ENCODE results near the gene MED13L.
A peak's percentile ranks its signal among the peaks of the same experiment; 100 is the strongest.

MED13L gene

GRCh38 chr12:116297224-116297834 lies 19.8 kb upstream of the MED13L start:
- Histone ChIP-seq H3K4ac (ENCODE audit: low read depth, low read length) (no peak overlapping the region), H3K27ac (ENCODE audit: low read depth, low read length) (no peak overlapping the region), H3K79me2 (ENCODE audit: control insufficient read depth, insufficient read depth, low read length) (no peaks in the 10 kb centered on the region), H3K4me3 (ENCODE audit: low read length) (no peak overlapping the region), H4K5ac (ENCODE audit: low read length) (no peak overlapping the region), H2BK5ac (ENCODE audit: low read length) (no peak overlapping the region), H3K4me1 (ENCODE audit: control insufficient read depth, low read depth, low read length) (peaks cover 4% of the 10 kb centered on the region), H2AK5ac (ENCODE audit: low read length) (no peak overlapping the region), H3K79me1 (ENCODE audit: low read length) (no peaks in the 10 kb centered on the region), H3K36me3 (ENCODE audit: control insufficient read depth, insufficient read depth, low read length) (no peaks in the 10 kb centered on the region), H3K56ac (ENCODE audit: low read length) (no peak overlapping the region), H2BK15ac (replicated peaks; ENCODE audit: low read depth) (no peak overlapping the region), H2BK120ac (ENCODE audit: low read depth, low read length) (no peak overlapping the region), H3K4me2 (ENCODE audit: low read length) (no peak overlapping the region), H3K23ac (ENCODE audit: low read length) (no peak overlapping the region), H3K27me3 (ENCODE audit: insufficient read depth, low read length, poor library complexity) (no peaks in the 10 kb centered on the region), H3K18ac (ENCODE audit: low read length) (no peak overlapping the region), H3K9ac (ENCODE audit: low read length) (no peak overlapping the region), H4K8ac (ENCODE audit: low read depth, low read length) (no peak overlapping the region)
- no CpG with 5 or more reads among the region's 3 CpGs for WGBS (ENCODE audit: extremely low coverage, insufficient coverage, low lambda C conversion rate)
- DNase-seq = no peak

GRCh38 chr12:116295327-116296263 lies 18.1 kb upstream of the MED13L start:
- Histone ChIP-seq H2BK120ac (ENCODE audit: low read depth, low read length) (no peak overlapping the region), H2BK5ac (ENCODE audit: low read length) (no peak overlapping the region), H3K4me1 (ENCODE audit: control insufficient read depth, low read depth, low read length) (peaks cover 4% of the 10 kb centered on the region), H3K79me1 (ENCODE audit: low read length) (no peaks in the 10 kb centered on the region), H3K4me3 (ENCODE audit: low read length) (no peak overlapping the region), H3K9ac (ENCODE audit: low read length) (no peak overlapping the region), H4K5ac (ENCODE audit: low read length) (no peak overlapping the region), H4K8ac (ENCODE audit: low read depth, low read length) (no peak overlapping the region), H2AK5ac (ENCODE audit: low read length) (no peak overlapping the region), H3K27me3 (ENCODE audit: insufficient read depth, low read length, poor library complexity) (no peaks in the 10 kb centered on the region), H2BK15ac (replicated peaks; ENCODE audit: low read depth) (no peak overlapping the region), H3K56ac (ENCODE audit: low read length) (no peak overlapping the region), H3K36me3 (ENCODE audit: control insufficient read depth, insufficient read depth, low read length) (no peaks in the 10 kb centered on the region), H3K18ac (ENCODE audit: low read length) (no peak overlapping the region), H3K27ac (ENCODE audit: low read depth, low read length) (no peak overlapping the region), H3K4me2 (ENCODE audit: low read length) (no peak overlapping the region), H3K23ac (ENCODE audit: low read length) (no peak overlapping the region), H3K4ac (ENCODE audit: low read depth, low read length) (no peak overlapping the region), H3K79me2 (ENCODE audit: control insufficient read depth, insufficient read depth, low read length) (no peaks in the 10 kb centered on the region)
- DNase-seq = no peak
- WGBS (ENCODE audit: extremely low coverage, insufficient coverage, low lambda C conversion rate) = 100% methylated on average over 1 of the region's 4 CpGs

GRCh38 chr12:116294454-116295165 lies 17.1 kb upstream of the MED13L start:
- Histone ChIP-seq H2AK5ac (ENCODE audit: low read length) (no peak overlapping the region), H3K18ac (ENCODE audit: low read length) (no peak overlapping the region), H3K4me2 (ENCODE audit: low read length) (no peak overlapping the region), H3K36me3 (ENCODE audit: control insufficient read depth, insufficient read depth, low read length) (no peaks in the 10 kb centered on the region), H3K23ac (ENCODE audit: low read length) (no peak overlapping the region), H3K4me3 (ENCODE audit: low read length) (no peak overlapping the region), H4K8ac (ENCODE audit: low read depth, low read length) (no peak overlapping the region), H3K9ac (ENCODE audit: low read length) (no peak overlapping the region), H3K79me1 (ENCODE audit: low read length) (no peaks in the 10 kb centered on the region), H3K79me2 (ENCODE audit: control insufficient read depth, insufficient read depth, low read length) (no peaks in the 10 kb centered on the region), H2BK120ac (ENCODE audit: low read depth, low read length) (no peak overlapping the region), H3K56ac (ENCODE audit: low read length) (peak overlapping the region; percentile 8), H3K27ac (ENCODE audit: low read depth, low read length) (no peak overlapping the region), H3K27me3 (ENCODE audit: insufficient read depth, low read length, poor library complexity) (no peaks in the 10 kb centered on the region), H3K4ac (ENCODE audit: low read depth, low read length) (no peak overlapping the region), H4K5ac (ENCODE audit: low read length) (no peak overlapping the region), H2BK15ac (replicated peaks; ENCODE audit: low read depth) (no peak overlapping the region), H2BK5ac (ENCODE audit: low read length) (no peak overlapping the region), H3K4me1 (ENCODE audit: control insufficient read depth, low read depth, low read length) (peaks cover 4% of the 10 kb centered on the region)
- WGBS (ENCODE audit: extremely low coverage, insufficient coverage, low lambda C conversion rate) = no CpG with 5 or more reads among the region's 4 CpGs
- DNase-seq = no peak

- no peak overlapping the region for H2BK120ac ChIP-seq (ENCODE audit: low read depth, low read length)
- no peaks in the 10 kb centered on the region for H3K79me2 ChIP-seq (ENCODE audit: control insufficient read depth, insufficient read depth, low read length)
- no peak overlapping the region for H4K5ac ChIP-seq (ENCODE audit: low read length)
- no peak overlapping the region for H4K8ac ChIP-seq (ENCODE audit: low read depth, low read length)
- H3K56ac ChIP-seq (ENCODE audit: low read length) = no peak overlapping the region
- WGBS (ENCODE audit: extremely low coverage, insufficient coverage, low lambda C conversion rate) = no CpG with 5 or more reads among the region's 4 CpGs
- no peak for DNase-seq
- H2AK5ac ChIP-seq (ENCODE audit: low read length) = no peak overlapping the region
- no peak overlapping the region for H2BK15ac ChIP-seq (replicated peaks; ENCODE audit: low read depth)
- H3K27me3 ChIP-seq (ENCODE audit: insufficient read depth, low read length, poor library complexity) = no peaks in the 10 kb centered on the region
- H3K23ac ChIP-seq (ENCODE audit: low read length) = no peak overlapping the region
- H3K4me2 ChIP-seq (ENCODE audit: low read length) = no peak overlapping the region
- H3K4ac ChIP-seq (ENCODE audit: low read depth, low read length) = no peak overlapping the region
- no peak overlapping the region for H3K9ac ChIP-seq (ENCODE audit: low read length)
- H3K36me3 ChIP-seq (ENCODE audit: control insufficient read depth, insufficient read depth, low read length) = no peaks in the 10 kb centered on the region
- H2BK5ac ChIP-seq (ENCODE audit: low read length) = no peak overlapping the region
- no peak overlapping the region for H3K4me3 ChIP-seq (ENCODE audit: low read length)
- H3K4me1 ChIP-seq (ENCODE audit: control insufficient read depth, low read depth, low read length) = peaks cover 2% of the 10 kb centered on the region
- no peak overlapping the region for H3K27ac ChIP-seq (ENCODE audit: low read depth, low read length)
- H3K79me1 ChIP-seq (ENCODE audit: low read length) = no peaks in the 10 kb centered on the region
- no peak overlapping the region for H3K18ac ChIP-seq (ENCODE audit: low read length)
Observed at GRCh38 chr12:116293687-116294453, 16.4 kb upstream of the MED13L start.

DNA sequence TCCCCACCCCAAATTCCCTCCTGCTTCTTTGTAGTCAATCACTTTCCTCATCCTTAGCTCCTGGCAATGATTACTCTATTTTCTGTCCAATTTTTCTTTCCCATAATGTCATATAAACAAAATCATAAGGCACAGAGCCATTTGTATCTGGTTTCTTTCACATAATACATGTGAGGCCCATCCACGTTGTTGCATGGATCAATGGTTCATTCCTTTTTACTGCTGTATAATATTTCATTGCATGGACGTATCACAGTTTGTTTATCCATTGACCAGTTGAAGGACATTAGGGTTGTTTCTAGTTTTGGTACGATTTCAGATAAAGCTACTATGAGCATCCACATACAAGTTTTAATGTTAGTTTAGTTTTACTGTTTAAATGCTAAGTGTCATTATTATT lies 13.7 kb upstream of the MED13L start:
- Histone ChIP-seq H2BK120ac (ENCODE audit: low read depth, low read length) (no peak overlapping the region), H2BK5ac (ENCODE audit: low read length) (no peak overlapping the region), H3K4me1 (ENCODE audit: control insufficient read depth, low read depth, low read length) (peaks cover 2% of the 10 kb centered on the region), H2BK15ac (replicated peaks; ENCODE audit: low read depth) (no peak overlapping the region), H3K79me1 (ENCODE audit: low read length) (no peaks in the 10 kb centered on the region), H3K23ac (ENCODE audit: low read length) (no peak overlapping the region), H3K9ac (ENCODE audit: low read length) (no peak overlapping the region), H3K18ac (ENCODE audit: low read length) (no peak overlapping the region), H3K27me3 (ENCODE audit: insufficient read depth, low read length, poor library complexity) (no peaks in the 10 kb centered on the region), H4K5ac (ENCODE audit: low read length) (no peak overlapping the region), H3K36me3 (ENCODE audit: control insufficient read depth, insufficient read depth, low read length) (no peaks in the 10 kb centered on the region), H2AK5ac (ENCODE audit: low read length) (no peak overlapping the region), H3K4me2 (ENCODE audit: low read length) (no peak overlapping the region), H3K79me2 (ENCODE audit: control insufficient read depth, insufficient read depth, low read length) (no peaks in the 10 kb centered on the region), H3K27ac (ENCODE audit: low read depth, low read length) (no peak overlapping the region), H3K4ac (ENCODE audit: low read depth, low read length) (no peak overlapping the region), H3K4me3 (ENCODE audit: low read length) (no peak overlapping the region), H3K56ac (ENCODE audit: low read length) (no peak overlapping the region), H4K8ac (ENCODE audit: low read depth, low read length) (no peak overlapping the region)
- no peak for DNase-seq
- no CpG with 5 or more reads among the region's 3 CpGs for WGBS (ENCODE audit: extremely low coverage, insufficient coverage, low lambda C conversion rate)
